GM23338 (cell line): ENCODE measurements around the gene DCAF16. TPM values are rescaled to one million over a fixed set of nuclear protein-coding genes. Genes with fewer than 3 reads are reported as not detected.

Experiments
- ATAC-seq: fragments of 200-7000 bp; cut with Tn5 transposase; 3 replicates; pipeline ENCODE4 v1.9.1; 2020
- DNase-seq: peaks from one replicate; pipeline ENCODE4 v3.0.0-alpha.2; 2015; ENCODE audit warnings: low spot score
- H2AFZ ChIP-seq: fragments of 200-600 bp; sonication (generic); 2 replicates; pipeline ENCODE4 v1.8.0; 2016; ENCODE audit warnings: antibody characterized with exemption, mild to moderate bottlenecking, moderate library complexity
- H3F3A ChIP-seq: fragments of 200-600 bp; sonication (generic); replicated peaks from 2 replicates; pipeline ENCODE4 v1.8.0; 2017; ENCODE audit warnings: antibody characterized with exemption, mixed run types, low read depth
- H3K27ac ChIP-seq: fragments of 200-600 bp; sonication (generic); 2 replicates; pipeline ENCODE4 v1.6.1; 2016; ENCODE audit warnings: low read depth
- H3K27me3 ChIP-seq: fragments of 200-600 bp; sonication (generic); 2 replicates; pipeline ENCODE4 v1.8.0; 2016; ENCODE audit warnings: mild to moderate bottlenecking, mixed run types, moderate library complexity; ENCODE audit not compliant: insufficient read depth
- H3K36me3 ChIP-seq: fragments of 200-600 bp; sonication (generic); 2 replicates; pipeline ENCODE4 v1.8.0; 2016; ENCODE audit warnings: mild to moderate bottlenecking; ENCODE audit not compliant: insufficient read depth
- H3K4me1 ChIP-seq: fragments of 200-600 bp; sonication (generic); 2 replicates; pipeline ENCODE4 v1.8.0; 2016; ENCODE audit warnings: mild to moderate bottlenecking, moderate library complexity; ENCODE audit not compliant: insufficient read depth
- H3K4me2 ChIP-seq: fragments of 200-600 bp; sonication (generic); 2 replicates; pipeline ENCODE4 v1.7.1; 2017; ENCODE audit warnings: mixed run types
- H3K4me3 ChIP-seq: fragments of 200-600 bp; sonication (generic); 2 replicates; pipeline ENCODE4 v1.6.1; 2016; ENCODE audit warnings: mixed run types
- H3K79me2 ChIP-seq: fragments of 200-600 bp; sonication (generic); replicated peaks from 2 replicates; pipeline ENCODE4 v1.8.0; 2017; ENCODE audit warnings: mild to moderate bottlenecking; ENCODE audit not compliant: insufficient read depth
- H3K9me2 ChIP-seq: fragments of 200-600 bp; sonication (generic); 2 replicates; pipeline ENCODE4 v1.8.0; 2017; ENCODE audit not compliant: insufficient read depth
- H4K20me1 ChIP-seq: fragments of 200-600 bp; sonication (generic); replicated peaks from 2 replicates; pipeline ENCODE4 v1.8.0; 2017; ENCODE audit warnings: mild to moderate bottlenecking; ENCODE audit not compliant: insufficient read depth
- H3K27ac Mint-ChIP-seq: 2 replicates; pipeline ENCODE4 v1.8.0; 2020; ENCODE audit warnings: inconsistent platforms, mild to moderate bottlenecking, moderate library complexity, mixed read lengths
- H3K27me3 Mint-ChIP-seq: 3 replicates; pipeline ENCODE4 v1.8.0; 2022; ENCODE audit warnings: low read depth, mild to moderate bottlenecking, moderate library complexity, mixed read lengths, inconsistent platforms; ENCODE audit not compliant: insufficient read depth, poor library complexity
- H3K36me3 Mint-ChIP-seq: 3 replicates; pipeline ENCODE4 v1.8.0; 2021; ENCODE audit warnings: low read depth, mild to moderate bottlenecking, inconsistent platforms, moderate library complexity, mixed read lengths
- H3K4me1 Mint-ChIP-seq: 3 replicates; pipeline ENCODE4 v1.8.0; 2020; ENCODE audit warnings: mild to moderate bottlenecking, inconsistent platforms, mixed read lengths
- H3K4me3 Mint-ChIP-seq: 3 replicates; pipeline ENCODE4 v1.8.0; 2021; ENCODE audit warnings: moderate library complexity, mild to moderate bottlenecking, inconsistent platforms, mixed read lengths
- H3K9me3 Mint-ChIP-seq: 3 replicates; pipeline ENCODE4 v1.8.0; 2020; ENCODE audit warnings: moderate library complexity, mild to moderate bottlenecking, inconsistent platforms, mixed read lengths
- CREB1 ChIP-seq: fragments of 250-450 bp; sonication (Bioruptor Pico); IDR thresholded peaks from 2 replicates; pipeline ENCODE4 v1.5.0; 2020; ENCODE audit warnings: low read depth, mild to moderate bottlenecking, moderate library complexity
- EZH2 ChIP-seq: fragments of 200-600 bp; sonication (generic); IDR thresholded peaks from one replicate; pipeline ENCODE4 v1.8.0; 2017; ENCODE audit warnings: antibody characterized with exemption, mild to moderate bottlenecking, low read depth; ENCODE audit not compliant: unreplicated experiment
- JUNB ChIP-seq: IDR thresholded peaks from one replicate; pipeline ENCODE4 v1.6.1; 2016; ENCODE audit warnings: antibody characterized with exemption; ENCODE audit not compliant: unreplicated experiment
- NANOG ChIP-seq: IDR thresholded peaks from 2 replicates; pipeline ENCODE4 v1.6.1; 2016; ENCODE audit warnings: antibody characterized with exemption, borderline replicate concordance
- POLR2AphosphoS5 ChIP-seq: IDR thresholded peaks from 2 replicates; pipeline ENCODE4 v1.6.1; 2016; ENCODE audit warnings: antibody characterized with exemption, low read depth
- REST ChIP-seq: IDR thresholded peaks from one replicate; pipeline ENCODE4 v1.6.1; 2018; ENCODE audit warnings: antibody characterized with exemption; ENCODE audit not compliant: unreplicated experiment
- ZNF331 ChIP-seq: fragments of 250-450 bp; sonication (Bioruptor Pico); IDR thresholded peaks from 2 replicates; pipeline ENCODE4 v1.5.0; 2020; ENCODE audit warnings: low read depth, mild to moderate bottlenecking, moderate library complexity
- polyA plus RNA-seq: library from polyadenylated mRNA; unstranded; fragments of >200 nt; fragmentation: Nextera tagmentation; extraction: Ambion mirVana; gene quantifications from 2 replicates; pipeline ENCODE4 v1.2.1, GENCODE V29; 2016
- total RNA-seq: library from RNA; depleted of rRNA; stranded (reverse); fragments of >200 nt; shearing (Covaris generic); gene quantifications from 2 replicates; pipeline ENCODE4 v1.2.3, GENCODE V29; 2014
- TF ChIP-seq, protein P1 (sequence below): fragments of 250-450 bp; sonication (Bioruptor Pico); IDR thresholded peaks from 2 replicates; pipeline ENCODE4 v1.5.0; 2020; ENCODE audit warnings: mild to moderate bottlenecking, moderate library complexity
- TF ChIP-seq, protein P2 (sequence below): IDR thresholded peaks from 2 replicates; pipeline ENCODE4 v1.6.1; 2016; ENCODE audit warnings: antibody characterized with exemption
- TF ChIP-seq, protein P3 (sequence below), 2 experiments: fragments of 200-600 bp in 1 of 2; sonication (generic) in 1 of 2; conservative IDR thresholded peaks; 2 replicates each; pipeline versions ENCODE4 v1.5.1 to v1.6.1; 2016 to 2017; ENCODE audit warnings: antibody characterized with exemption in 2 of 2, low read depth in 2 of 2, mild to moderate bottlenecking in 2 of 2, moderate library complexity in 1 of 2

DCAF16 gene
- total and polyA plus RNA-seq, 2 experiments from 2014 or later, result 28.7 to 46.3 TPM

DNA sequence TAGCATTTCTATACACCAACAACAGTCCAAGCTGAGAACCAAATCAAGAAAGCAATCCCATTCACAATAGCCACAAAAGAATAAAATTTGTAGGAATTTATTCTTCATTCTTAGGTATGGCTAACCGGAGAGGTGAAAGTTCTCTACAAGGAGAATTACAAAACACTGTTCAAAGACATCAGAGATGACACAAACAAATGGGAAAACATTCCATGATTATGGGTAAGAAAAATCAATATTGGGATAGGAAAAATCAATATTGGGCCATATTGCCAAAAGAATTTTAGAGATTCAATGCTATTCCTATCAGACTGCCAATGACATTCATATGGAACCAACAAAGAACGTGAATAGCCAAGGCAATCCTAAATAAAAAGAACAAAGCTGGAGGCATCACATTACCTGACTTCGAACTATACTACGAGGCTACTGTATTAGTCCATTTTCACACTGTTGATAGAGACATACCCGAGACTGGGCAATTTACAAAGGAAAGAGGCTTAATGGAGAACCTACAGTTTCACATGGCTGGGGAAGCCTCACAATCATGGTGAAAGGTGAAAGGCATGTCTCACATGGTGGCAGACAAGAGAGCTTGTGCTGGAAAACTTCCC, 49.3 kb upstream of the DCAF16 start (continued):
- TF ChIP-seq, protein P1, sequence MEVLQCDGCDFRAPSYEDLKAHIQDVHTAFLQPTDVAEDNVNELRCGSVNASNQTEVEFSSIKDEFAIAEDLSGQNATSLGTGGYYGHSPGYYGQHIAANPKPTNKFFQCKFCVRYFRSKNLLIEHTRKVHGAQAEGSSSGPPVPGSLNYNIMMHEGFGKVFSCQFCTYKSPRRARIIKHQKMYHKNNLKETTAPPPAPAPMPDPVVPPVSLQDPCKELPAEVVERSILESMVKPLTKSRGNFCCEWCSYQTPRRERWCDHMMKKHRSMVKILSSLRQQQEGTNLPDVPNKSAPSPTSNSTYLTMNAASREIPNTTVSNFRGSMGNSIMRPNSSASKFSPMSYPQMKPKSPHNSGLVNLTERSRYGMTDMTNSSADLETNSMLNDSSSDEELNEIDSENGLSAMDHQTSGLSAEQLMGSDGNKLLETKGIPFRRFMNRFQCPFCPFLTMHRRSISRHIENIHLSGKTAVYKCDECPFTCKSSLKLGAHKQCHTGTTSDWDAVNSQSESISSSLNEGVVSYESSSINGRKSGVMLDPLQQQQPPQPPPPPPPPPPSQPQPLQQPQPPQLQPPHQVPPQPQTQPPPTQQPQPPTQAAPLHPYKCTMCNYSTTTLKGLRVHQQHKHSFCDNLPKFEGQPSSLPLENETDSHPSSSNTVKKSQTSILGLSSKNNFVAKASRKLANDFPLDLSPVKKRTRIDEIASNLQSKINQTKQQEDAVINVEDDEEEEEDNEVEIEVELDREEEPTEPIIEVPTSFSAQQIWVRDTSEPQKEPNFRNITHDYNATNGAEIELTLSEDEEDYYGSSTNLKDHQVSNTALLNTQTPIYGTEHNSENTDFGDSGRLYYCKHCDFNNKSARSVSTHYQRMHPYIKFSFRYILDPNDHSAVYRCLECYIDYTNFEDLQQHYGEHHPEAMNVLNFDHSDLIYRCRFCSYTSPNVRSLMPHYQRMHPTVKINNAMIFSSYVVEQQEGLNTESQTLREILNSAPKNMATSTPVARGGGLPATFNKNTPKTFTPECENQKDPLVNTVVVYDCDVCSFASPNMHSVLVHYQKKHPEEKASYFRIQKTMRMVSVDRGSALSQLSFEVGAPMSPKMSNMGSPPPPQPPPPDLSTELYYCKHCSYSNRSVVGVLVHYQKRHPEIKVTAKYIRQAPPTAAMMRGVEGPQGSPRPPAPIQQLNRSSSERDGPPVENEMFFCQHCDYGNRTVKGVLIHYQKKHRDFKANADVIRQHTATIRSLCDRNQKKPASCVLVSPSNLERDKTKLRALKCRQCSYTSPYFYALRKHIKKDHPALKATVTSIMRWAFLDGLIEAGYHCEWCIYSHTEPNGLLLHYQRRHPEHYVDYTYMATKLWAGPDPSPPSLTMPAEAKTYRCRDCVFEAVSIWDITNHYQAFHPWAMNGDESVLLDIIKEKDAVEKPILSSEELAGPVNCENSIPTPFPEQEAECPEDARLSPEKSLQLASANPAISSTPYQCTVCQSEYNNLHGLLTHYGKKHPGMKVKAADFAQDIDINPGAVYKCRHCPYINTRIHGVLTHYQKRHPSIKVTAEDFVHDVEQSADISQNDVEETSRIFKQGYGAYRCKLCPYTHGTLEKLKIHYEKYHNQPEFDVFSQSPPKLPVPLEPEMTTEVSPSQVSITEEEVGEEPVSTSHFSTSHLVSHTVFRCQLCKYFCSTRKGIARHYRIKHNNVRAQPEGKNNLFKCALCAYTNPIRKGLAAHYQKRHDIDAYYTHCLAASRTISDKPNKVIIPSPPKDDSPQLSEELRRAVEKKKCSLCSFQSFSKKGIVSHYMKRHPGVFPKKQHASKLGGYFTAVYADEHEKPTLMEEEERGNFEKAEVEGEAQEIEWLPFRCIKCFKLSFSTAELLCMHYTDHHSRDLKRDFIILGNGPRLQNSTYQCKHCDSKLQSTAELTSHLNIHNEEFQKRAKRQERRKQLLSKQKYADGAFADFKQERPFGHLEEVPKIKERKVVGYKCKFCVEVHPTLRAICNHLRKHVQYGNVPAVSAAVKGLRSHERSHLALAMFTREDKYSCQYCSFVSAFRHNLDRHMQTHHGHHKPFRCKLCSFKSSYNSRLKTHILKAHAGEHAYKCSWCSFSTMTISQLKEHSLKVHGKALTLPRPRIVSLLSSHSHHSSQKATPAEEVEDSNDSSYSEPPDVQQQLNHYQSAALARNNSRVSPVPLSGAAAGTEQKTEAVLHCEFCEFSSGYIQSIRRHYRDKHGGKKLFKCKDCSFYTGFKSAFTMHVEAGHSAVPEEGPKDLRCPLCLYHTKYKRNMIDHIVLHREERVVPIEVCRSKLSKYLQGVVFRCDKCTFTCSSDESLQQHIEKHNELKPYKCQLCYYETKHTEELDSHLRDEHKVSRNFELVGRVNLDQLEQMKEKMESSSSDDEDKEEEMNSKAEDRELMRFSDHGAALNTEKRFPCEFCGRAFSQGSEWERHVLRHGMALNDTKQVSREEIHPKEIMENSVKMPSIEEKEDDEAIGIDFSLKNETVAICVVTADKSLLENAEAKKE (CRISPR knock-in tag), result no peak
- no peak for TF ChIP-seq REST

- no peaks in the 10 kb centered on the region for H4K20me1 ChIP-seq
- H2AFZ ChIP-seq, result no peak overlapping the region
- Mint-ChIP-seq H3K27me3 (no peaks in the 10 kb centered on the region), H3K9me3 (peaks cover 6% of the 10 kb centered on the region; the same call in 2 of the 3 replicates), H3K4me1 (peaks cover 4% of the 10 kb centered on the region; the same call in 2 of the 3 replicates), H3K36me3 (peaks cover 7% of the 10 kb centered on the region; the same call in 1 of the 3 replicates), H3K4me3 (no peak overlapping the region), H3K27ac (no peak overlapping the region; the same call in 1 of the 2 replicates)
- H3K79me2 ChIP-seq, result no peaks in the 10 kb centered on the region
- no peak overlapping the region for H3K27ac ChIP-seq
- H3K4me3 ChIP-seq, result no peak overlapping the region
- no peak for DNase-seq
- no peaks in the 10 kb centered on the region for H3K36me3 ChIP-seq
- no peak for ATAC-seq
- H3K4me1 ChIP-seq, result peaks cover 4% of the 10 kb centered on the region; the same call in 1 of the 2 replicates
- H3K4me2 ChIP-seq, result no peak overlapping the region
- no peaks in the 10 kb centered on the region for H3F3A ChIP-seq
- no peaks in the 10 kb centered on the region for H3K9me2 ChIP-seq
- H3K27me3 ChIP-seq, result no peaks in the 10 kb centered on the region
- TF ChIP-seq NANOG, result no peak
- TF ChIP-seq, protein P2, sequence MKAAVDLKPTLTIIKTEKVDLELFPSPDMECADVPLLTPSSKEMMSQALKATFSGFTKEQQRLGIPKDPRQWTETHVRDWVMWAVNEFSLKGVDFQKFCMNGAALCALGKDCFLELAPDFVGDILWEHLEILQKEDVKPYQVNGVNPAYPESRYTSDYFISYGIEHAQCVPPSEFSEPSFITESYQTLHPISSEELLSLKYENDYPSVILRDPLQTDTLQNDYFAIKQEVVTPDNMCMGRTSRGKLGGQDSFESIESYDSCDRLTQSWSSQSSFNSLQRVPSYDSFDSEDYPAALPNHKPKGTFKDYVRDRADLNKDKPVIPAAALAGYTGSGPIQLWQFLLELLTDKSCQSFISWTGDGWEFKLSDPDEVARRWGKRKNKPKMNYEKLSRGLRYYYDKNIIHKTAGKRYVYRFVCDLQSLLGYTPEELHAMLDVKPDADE, result no peak
- TF ChIP-seq JUNB, result no peak
- no peak for TF ChIP-seq EZH2
- no peak for TF ChIP-seq CREB1 (CRISPR knock-in tag)
- TF ChIP-seq POLR2AphosphoS5, result no peak
- TF ChIP-seq ZNF331 (CRISPR knock-in tag), result no peak
- TF ChIP-seq, protein P3, sequence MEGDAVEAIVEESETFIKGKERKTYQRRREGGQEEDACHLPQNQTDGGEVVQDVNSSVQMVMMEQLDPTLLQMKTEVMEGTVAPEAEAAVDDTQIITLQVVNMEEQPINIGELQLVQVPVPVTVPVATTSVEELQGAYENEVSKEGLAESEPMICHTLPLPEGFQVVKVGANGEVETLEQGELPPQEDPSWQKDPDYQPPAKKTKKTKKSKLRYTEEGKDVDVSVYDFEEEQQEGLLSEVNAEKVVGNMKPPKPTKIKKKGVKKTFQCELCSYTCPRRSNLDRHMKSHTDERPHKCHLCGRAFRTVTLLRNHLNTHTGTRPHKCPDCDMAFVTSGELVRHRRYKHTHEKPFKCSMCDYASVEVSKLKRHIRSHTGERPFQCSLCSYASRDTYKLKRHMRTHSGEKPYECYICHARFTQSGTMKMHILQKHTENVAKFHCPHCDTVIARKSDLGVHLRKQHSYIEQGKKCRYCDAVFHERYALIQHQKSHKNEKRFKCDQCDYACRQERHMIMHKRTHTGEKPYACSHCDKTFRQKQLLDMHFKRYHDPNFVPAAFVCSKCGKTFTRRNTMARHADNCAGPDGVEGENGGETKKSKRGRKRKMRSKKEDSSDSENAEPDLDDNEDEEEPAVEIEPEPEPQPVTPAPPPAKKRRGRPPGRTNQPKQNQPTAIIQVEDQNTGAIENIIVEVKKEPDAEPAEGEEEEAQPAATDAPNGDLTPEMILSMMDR (conservative IDR thresholded peaks at IDR 0.05; ENCODE audit: low read depth in 2 of 2), result no peak
These were observed 43.5 kb upstream of the DCAF16 start for GRCh38 chr4:17854036-17854435.
